HL-60 (cell line): ENCODE data around the gene KMT2E.

Source experiments
- CTCF ChIP-seq: IDR thresholded peaks from one replicate; pipeline ENCODE4 v1.5.1; 2011; ENCODE audit warnings: low read length, control low read depth, inconsistent platforms; ENCODE audit not compliant: insufficient read depth
- GABPA ChIP-seq: IDR thresholded peaks from 2 replicates; pipeline ENCODE4 v1.6.1; 2012; ENCODE audit warnings: low read depth
- POLR2AphosphoS5 ChIP-seq: IDR thresholded peaks from 2 replicates; pipeline ENCODE4 v1.6.1; 2012; ENCODE audit warnings: low read depth
- TF ChIP-seq, protein P1 (sequence below): IDR thresholded peaks from 2 replicates; pipeline ENCODE4 v1.6.1; 2012; ENCODE audit warnings: low read depth; ENCODE audit not compliant: insufficient replicate concordance

DNA sequence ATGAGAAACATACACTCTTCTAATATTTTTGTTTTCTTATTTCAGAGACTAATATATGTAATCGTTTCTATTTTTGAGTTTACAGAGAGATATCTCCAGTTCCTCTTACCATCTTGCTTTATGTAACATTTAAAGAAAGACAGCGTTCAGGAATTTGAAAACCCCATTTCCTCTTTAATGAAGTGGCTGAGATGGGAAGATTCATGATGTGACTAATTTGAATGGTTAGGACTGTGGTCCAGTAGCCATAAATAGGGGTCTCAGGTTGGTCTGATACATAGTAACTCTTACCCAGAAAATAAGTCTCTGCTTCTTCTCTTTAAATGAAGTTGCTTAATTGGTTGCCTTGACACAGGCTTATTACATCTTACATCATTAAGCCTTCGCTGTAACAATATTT is 6.9 kb downstream of the KMT2E start:
- TF ChIP-seq CTCF = no peak
- TF ChIP-seq, protein P1, sequence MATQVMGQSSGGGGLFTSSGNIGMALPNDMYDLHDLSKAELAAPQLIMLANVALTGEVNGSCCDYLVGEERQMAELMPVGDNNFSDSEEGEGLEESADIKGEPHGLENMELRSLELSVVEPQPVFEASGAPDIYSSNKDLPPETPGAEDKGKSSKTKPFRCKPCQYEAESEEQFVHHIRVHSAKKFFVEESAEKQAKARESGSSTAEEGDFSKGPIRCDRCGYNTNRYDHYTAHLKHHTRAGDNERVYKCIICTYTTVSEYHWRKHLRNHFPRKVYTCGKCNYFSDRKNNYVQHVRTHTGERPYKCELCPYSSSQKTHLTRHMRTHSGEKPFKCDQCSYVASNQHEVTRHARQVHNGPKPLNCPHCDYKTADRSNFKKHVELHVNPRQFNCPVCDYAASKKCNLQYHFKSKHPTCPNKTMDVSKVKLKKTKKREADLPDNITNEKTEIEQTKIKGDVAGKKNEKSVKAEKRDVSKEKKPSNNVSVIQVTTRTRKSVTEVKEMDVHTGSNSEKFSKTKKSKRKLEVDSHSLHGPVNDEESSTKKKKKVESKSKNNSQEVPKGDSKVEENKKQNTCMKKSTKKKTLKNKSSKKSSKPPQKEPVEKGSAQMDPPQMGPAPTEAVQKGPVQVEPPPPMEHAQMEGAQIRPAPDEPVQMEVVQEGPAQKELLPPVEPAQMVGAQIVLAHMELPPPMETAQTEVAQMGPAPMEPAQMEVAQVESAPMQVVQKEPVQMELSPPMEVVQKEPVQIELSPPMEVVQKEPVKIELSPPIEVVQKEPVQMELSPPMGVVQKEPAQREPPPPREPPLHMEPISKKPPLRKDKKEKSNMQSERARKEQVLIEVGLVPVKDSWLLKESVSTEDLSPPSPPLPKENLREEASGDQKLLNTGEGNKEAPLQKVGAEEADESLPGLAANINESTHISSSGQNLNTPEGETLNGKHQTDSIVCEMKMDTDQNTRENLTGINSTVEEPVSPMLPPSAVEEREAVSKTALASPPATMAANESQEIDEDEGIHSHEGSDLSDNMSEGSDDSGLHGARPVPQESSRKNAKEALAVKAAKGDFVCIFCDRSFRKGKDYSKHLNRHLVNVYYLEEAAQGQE = no peak
- TF ChIP-seq POLR2AphosphoS5 = no peak
- no peak for TF ChIP-seq GABPA
